Inflammatory macrophage treated with lipopolysaccharide for 1 hour (primary cell): ENCODE results near the gene ORC5.

Source experiments
- DNase-seq, 2 donors: peaks; one replicate each; pipeline ENCODE4 v3.0.0-alpha.2; 2020 to 2022

ORC5 gene

GRCh38 chr7:104124469-104124868 is 83.3 kb downstream of the ORC5 start:
- DNase-seq, result no peak

GRCh38 chr7:104123786-104124185 is 84.0 kb downstream of the ORC5 start:
- no peak for DNase-seq

DNA sequence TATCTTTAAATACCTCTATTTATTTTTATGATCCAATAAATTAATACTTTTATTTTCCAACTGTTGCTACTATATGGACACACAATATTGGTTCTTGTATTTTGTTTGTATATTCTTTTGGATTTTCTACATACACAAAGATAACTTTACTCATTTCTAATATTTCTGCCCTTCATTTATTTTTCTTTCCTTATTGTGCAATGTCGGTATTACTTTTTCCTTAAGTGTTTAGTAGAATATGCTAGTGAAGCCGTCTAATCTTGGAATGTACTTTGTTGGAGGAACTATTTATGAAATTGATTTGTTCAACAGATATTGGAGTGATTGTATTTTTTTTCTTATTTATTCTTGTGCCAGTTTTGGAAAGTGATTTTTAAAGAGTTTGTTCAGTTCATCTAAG is 94.0 kb downstream of the ORC5 start:
- no peak for DNase-seq

GRCh38 chr7:104112623-104113022 is 95.2 kb downstream of the ORC5 start:
- no peak for DNase-seq

GRCh38 chr7:104111271-104111670 is 96.5 kb downstream of the ORC5 start:
- no peak for DNase-seq

- no peak for DNase-seq
These were observed 101.5 kb downstream of the ORC5 start for GRCh38 chr7:104106108-104106905.

DNA sequence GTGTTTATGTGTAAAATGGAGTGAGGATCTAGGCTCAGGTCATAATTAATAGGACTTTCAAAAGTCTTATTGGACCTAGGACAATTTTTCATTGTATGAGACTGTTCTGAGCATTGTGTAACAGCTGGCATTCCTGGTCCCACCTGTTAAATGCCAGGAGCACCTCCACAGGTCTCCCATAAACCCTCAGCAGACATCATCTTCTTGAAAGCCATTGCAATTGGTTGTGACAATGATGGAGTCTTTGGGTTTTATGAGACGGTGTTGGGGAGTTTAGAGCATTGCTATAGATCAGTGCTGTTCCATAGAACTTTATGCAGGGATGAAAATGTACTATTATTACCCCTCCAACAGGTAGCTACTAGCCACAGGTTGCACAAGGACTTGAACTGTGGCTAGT is 108.9 kb downstream of the ORC5 start:
- no peak for DNase-seq

GRCh38 chr7:104096683-104097082 is 111.1 kb downstream of the ORC5 start:
- no peak for DNase-seq

- no peak for DNase-seq
These were observed 114.7 kb downstream of the ORC5 start for GRCh38 chr7:104093127-104093526.

DNA sequence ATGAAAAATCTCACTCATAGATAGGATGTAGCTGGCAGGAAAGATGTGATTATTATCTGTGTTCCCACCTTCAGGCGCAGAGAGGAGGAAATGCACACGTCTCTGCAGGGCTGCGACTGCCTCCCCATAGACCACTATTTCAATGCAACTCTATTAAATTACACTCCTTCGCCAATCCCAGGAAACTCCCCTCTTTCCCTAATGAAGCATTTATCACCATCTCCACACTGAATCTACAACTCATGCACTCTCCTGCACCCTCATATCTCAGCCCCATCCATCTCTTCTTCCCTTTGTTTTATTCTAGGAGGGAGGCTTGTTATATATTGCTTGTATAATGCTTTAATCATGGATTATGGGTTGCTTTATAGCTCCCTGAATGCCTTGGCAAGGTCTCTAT is 116.6 kb downstream of the ORC5 start:
- no peak for DNase-seq

- DNase-seq, result no peak
These were observed 118.2 kb downstream of the ORC5 start for GRCh38 chr7:104089612-104090011.

DNA sequence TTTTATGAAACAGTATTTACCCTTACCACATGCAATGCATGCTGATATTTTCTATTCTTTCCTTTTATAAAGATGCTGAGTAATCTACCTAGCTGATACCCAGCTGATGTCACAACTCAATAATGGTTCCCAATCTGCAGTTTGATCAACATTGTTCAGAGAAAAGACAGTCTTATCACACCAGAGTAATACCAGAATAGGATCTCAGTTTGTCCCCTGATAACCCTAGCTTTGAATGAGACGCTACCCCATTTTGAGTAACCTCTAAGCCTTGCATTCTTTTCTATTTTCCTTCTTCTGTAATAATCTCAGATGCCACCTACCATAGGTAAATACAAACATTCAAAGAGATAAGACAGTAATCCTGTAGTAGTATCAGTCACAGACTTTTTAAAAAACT is 118.8 kb downstream of the ORC5 start:
- no peak for DNase-seq
